Hepatocyte (in vitro differentiated cells): ENCODE data around the gene PAX6.
A peak's percentile ranks its signal among the peaks of the same experiment; 100 is the strongest.

Experiments
- EZH2 ChIP-seq: fragments of 200-600 bp; sonication (generic); IDR thresholded peaks from 2 replicates; pipeline ENCODE4 v1.6.1; 2016; ENCODE audit warnings: antibody characterized with exemption, mild to moderate bottlenecking, borderline replicate concordance
- EZH2phosphoT487 ChIP-seq: fragments of 200-600 bp; sonication (generic); IDR thresholded peaks from one replicate; pipeline ENCODE4 v1.6.1; 2018; ENCODE audit warnings: antibody characterized with exemption, mild to moderate bottlenecking, low read depth, moderate library complexity; ENCODE audit not compliant: unreplicated experiment, severe bottlenecking
- TF ChIP-seq, protein P1 (sequence below): fragments of 200-600 bp; sonication (generic); IDR thresholded peaks from 2 replicates; pipeline ENCODE4 v1.5.1; 2016; ENCODE audit warnings: antibody characterized with exemption, mild to moderate bottlenecking; ENCODE audit not compliant: poor library complexity

- TF ChIP-seq, protein P1, sequence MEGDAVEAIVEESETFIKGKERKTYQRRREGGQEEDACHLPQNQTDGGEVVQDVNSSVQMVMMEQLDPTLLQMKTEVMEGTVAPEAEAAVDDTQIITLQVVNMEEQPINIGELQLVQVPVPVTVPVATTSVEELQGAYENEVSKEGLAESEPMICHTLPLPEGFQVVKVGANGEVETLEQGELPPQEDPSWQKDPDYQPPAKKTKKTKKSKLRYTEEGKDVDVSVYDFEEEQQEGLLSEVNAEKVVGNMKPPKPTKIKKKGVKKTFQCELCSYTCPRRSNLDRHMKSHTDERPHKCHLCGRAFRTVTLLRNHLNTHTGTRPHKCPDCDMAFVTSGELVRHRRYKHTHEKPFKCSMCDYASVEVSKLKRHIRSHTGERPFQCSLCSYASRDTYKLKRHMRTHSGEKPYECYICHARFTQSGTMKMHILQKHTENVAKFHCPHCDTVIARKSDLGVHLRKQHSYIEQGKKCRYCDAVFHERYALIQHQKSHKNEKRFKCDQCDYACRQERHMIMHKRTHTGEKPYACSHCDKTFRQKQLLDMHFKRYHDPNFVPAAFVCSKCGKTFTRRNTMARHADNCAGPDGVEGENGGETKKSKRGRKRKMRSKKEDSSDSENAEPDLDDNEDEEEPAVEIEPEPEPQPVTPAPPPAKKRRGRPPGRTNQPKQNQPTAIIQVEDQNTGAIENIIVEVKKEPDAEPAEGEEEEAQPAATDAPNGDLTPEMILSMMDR, result no peak
- TF ChIP-seq EZH2 (no peak), EZH2phosphoT487 (peak; percentile 46)
Observed at GRCh38 chr11:31821766-31822165, 10.6 kb upstream of the PAX6 start.
